Keratinocyte (primary cell): ENCODE measurements around the gene YIPF1. TPM values are rescaled to one million over a fixed set of nuclear protein-coding genes. Genes with fewer than 3 reads are reported as not detected.

Experiments
- DNase-seq: peaks from one replicate; pipeline ENCODE4 v3.0.0-alpha.2; 2011; ENCODE audit warnings: low read depth, missing footprints, low spot score
- FAIRE-seq: peaks from 2 replicates; lab custom pipeline; 2011; peaks lifted over from hg19 to GRCh38; lab: Jason Lieb, UNC
- H2AFZ ChIP-seq: 2 replicates; pipeline ENCODE4 v1.6.0; 2012; ENCODE audit warnings: low read length, control low read depth, inconsistent platforms; ENCODE audit not compliant: control insufficient read depth
- H3K27ac ChIP-seq: 2 replicates; pipeline ENCODE4 v1.5.1; 2011; ENCODE audit warnings: low read length; ENCODE audit not compliant: control insufficient read depth, insufficient read depth
- H3K27me3 ChIP-seq: 3 replicates; pipeline ENCODE4 v1.6.0; 2011; ENCODE audit warnings: low read length; ENCODE audit not compliant: control insufficient read depth, insufficient read depth; ENCODE audit errors: extremely low read depth
- H3K36me3 ChIP-seq, 2 experiments: 2 replicates in 1 of 2; 3 replicates in 1 of 2; pipeline ENCODE4 v1.5.1; 2011; ENCODE audit warnings: low read length in 2 of 2, mild to moderate bottlenecking in 1 of 2; ENCODE audit not compliant: control insufficient read depth in 2 of 2, insufficient read depth in 2 of 2; ENCODE audit errors: extremely low read depth in 1 of 2
- H3K4me1 ChIP-seq: 3 replicates; pipeline ENCODE4 v1.5.1; 2011; ENCODE audit warnings: low read length; ENCODE audit not compliant: control insufficient read depth, insufficient read depth; ENCODE audit errors: extremely low read depth
- H3K4me2 ChIP-seq: 3 replicates; pipeline ENCODE4 v1.6.0; 2011; ENCODE audit warnings: low read depth, low read length; ENCODE audit not compliant: control insufficient read depth, insufficient read depth; ENCODE audit errors: extremely low read depth
- H3K4me3 ChIP-seq, 3 experiments: fragments of 200-600 bp in 1 of 3; sonication (generic) in 1 of 3; 2 replicates in 2 of 3; 3 replicates in 1 of 3; pipeline ENCODE4 v1.5.1; 2011 to 2016; ENCODE audit warnings: low read length in 3 of 3, mild to moderate bottlenecking in 3 of 3, control low read depth in 2 of 3, inconsistent platforms in 1 of 3, low read depth in 1 of 3, mixed read lengths in 1 of 3, mixed run types in 1 of 3, moderate library complexity in 1 of 3; ENCODE audit not compliant: control insufficient read depth in 2 of 3, insufficient read depth in 2 of 3; ENCODE audit errors: extremely low read depth in 1 of 3
- H3K79me2 ChIP-seq: 2 replicates; pipeline ENCODE4 v1.6.0; 2012; ENCODE audit warnings: low read length; ENCODE audit not compliant: control insufficient read depth, insufficient read depth
- H3K9ac ChIP-seq: 3 replicates; pipeline ENCODE4 v1.6.0; 2011; ENCODE audit warnings: low read length; ENCODE audit not compliant: control insufficient read depth, insufficient read depth; ENCODE audit errors: extremely low read depth
- H3K9me1 ChIP-seq: 3 replicates; pipeline ENCODE4 v1.6.0; 2011; ENCODE audit warnings: low read length; ENCODE audit not compliant: control insufficient read depth, insufficient read depth; ENCODE audit errors: extremely low read depth
- H3K9me3 ChIP-seq: 2 replicates; pipeline ENCODE4 v1.5.1; 2012; ENCODE audit warnings: low read depth, low read length; ENCODE audit not compliant: control insufficient read depth
- H4K20me1 ChIP-seq: 3 replicates; pipeline ENCODE4 v1.6.0; 2011; ENCODE audit warnings: low read length; ENCODE audit not compliant: control insufficient read depth, insufficient read depth; ENCODE audit errors: extremely low read depth
- EZH2 ChIP-seq: IDR thresholded peaks from one replicate; pipeline ENCODE4 v1.6.1; 2012; ENCODE audit warnings: inconsistent platforms, mild to moderate bottlenecking, low read length, moderate library complexity
- dilution Hi-C: fragments of 300-500 bp; cut with MboI; formaldehyde crosslinking; loops from one replicate; pipeline ENCODE4 v1.7.0; 2020; ENCODE audit warnings: low sequenced_read_pairs; ENCODE audit not compliant: extremely low pct_ligation_motif_present
- polyA plus RNA-seq, 5 experiments: library from polyadenylated mRNA; depleted of rRNA in 3 of 5; stranded (reverse) in 3 of 5; stranded (forward) in 1 of 5; unstranded in 1 of 5; fragments of >200 nt; gene quantifications; 1 replicate in 1 of 5; 2 replicates in 3 of 5; 3 replicates in 1 of 5; pipeline versions ENCODE4 v1.2.1 to v1.2.3, GENCODE V29; 2011 to 2012; ENCODE audit warnings: missing spikeins in 2 of 5, low read depth in 1 of 5, low replicate concordance in 1 of 5
- TF ChIP-seq, protein P1 (sequence below), 3 experiments: IDR thresholded peaks in 1 of 3; conservative IDR thresholded peaks in 1 of 3; optimal IDR thresholded peaks in 1 of 3; 2 replicates in 2 of 3; 3 replicates in 1 of 3; pipeline versions ENCODE3 to v1.5.1; 2011; ENCODE audit warnings: low read length in 3 of 3, mild to moderate bottlenecking in 3 of 3, moderate library complexity in 2 of 3, control low read depth in 1 of 3, inconsistent platforms in 1 of 3; ENCODE audit not compliant: insufficient read depth in 2 of 3; ENCODE audit errors: extremely low read depth in 1 of 3

YIPF1 gene
- polyA plus RNA-seq, 1 donor (not counting 4 experiments of a cell fraction or from before 2014, with no cell fraction given) = 43.3 TPM

DNA sequence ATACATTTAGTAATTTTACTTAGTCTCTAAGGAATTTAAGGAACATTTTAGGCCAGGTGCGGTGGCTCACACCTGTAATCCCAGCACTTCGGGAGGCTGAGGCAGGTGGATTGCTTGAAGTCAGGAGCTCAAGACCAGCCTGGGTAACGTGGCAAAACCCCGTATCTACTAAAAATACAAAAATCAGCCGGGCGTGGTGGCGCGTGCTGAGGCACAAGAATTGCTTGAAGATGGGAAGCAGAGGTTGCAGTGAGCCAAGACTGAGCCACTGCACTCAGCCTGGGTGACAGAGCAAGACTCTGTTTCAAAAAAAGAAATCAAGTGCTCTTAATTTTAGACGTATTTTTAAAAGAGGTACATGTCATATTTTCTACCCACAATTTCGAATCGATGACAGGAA, 54.8 kb downstream of the YIPF1 start:
- H3K4me2 ChIP-seq = no peak overlapping the region
- H3K9me1 ChIP-seq = no peaks in the 10 kb centered on the region
- no peak overlapping the region for H2AFZ ChIP-seq
- no peak overlapping the region for H3K9ac ChIP-seq
- DNase-seq = no peak
- dilution Hi-C loops = no loop called here
- FAIRE-seq = no peak
- peaks cover 52% of the 10 kb centered on the region for H3K79me2 ChIP-seq
- TF ChIP-seq, protein P1, sequence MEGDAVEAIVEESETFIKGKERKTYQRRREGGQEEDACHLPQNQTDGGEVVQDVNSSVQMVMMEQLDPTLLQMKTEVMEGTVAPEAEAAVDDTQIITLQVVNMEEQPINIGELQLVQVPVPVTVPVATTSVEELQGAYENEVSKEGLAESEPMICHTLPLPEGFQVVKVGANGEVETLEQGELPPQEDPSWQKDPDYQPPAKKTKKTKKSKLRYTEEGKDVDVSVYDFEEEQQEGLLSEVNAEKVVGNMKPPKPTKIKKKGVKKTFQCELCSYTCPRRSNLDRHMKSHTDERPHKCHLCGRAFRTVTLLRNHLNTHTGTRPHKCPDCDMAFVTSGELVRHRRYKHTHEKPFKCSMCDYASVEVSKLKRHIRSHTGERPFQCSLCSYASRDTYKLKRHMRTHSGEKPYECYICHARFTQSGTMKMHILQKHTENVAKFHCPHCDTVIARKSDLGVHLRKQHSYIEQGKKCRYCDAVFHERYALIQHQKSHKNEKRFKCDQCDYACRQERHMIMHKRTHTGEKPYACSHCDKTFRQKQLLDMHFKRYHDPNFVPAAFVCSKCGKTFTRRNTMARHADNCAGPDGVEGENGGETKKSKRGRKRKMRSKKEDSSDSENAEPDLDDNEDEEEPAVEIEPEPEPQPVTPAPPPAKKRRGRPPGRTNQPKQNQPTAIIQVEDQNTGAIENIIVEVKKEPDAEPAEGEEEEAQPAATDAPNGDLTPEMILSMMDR (optimal IDR thresholded peaks at IDR 0.05 in 1 of 3, IDR thresholded peaks at IDR 0.05 in 1 of 3, conservative IDR thresholded peaks at IDR 0.05 in 1 of 3; ENCODE audit: extremely low read depth in 1 of 3, insufficient read depth in 2 of 3, low read length in 3 of 3) = no peak
- no peak for TF ChIP-seq EZH2
- H4K20me1 ChIP-seq = no peaks in the 10 kb centered on the region
- H3K4me3 ChIP-seq = no peak overlapping the region
- H3K27me3 ChIP-seq = no peaks in the 10 kb centered on the region
- no peak overlapping the region for H3K27ac ChIP-seq
- H3K4me1 ChIP-seq = peaks cover 10% of the 10 kb centered on the region
- peaks cover 0 to 1% of the 10 kb centered on the region in 2 experiments for H3K36me3 ChIP-seq
- no peaks in the 10 kb centered on the region for H3K9me3 ChIP-seq

DNA sequence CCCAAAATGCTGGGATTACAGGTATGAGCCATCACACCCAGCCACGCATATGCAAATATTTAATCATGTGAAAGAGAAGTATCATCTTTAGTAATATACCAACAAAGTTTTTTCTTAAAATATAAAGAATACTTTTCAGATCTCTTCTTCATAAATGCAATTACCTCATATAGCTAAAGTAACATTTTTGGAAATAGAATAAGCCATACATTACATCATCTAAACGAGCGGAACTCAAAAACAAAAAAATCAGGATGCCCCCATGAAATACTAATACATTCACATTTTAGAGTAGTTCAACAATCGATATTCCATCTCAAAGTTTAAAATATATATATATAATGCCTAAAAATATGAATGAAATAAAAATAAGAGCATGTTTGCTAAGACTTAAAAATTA, 56.2 kb downstream of the YIPF1 start:
- Histone ChIP-seq H3K27ac (no peak overlapping the region), H3K79me2 (peaks cover 52% of the 10 kb centered on the region), H3K4me1 (peaks cover 6% of the 10 kb centered on the region), H3K27me3 (no peaks in the 10 kb centered on the region), H3K4me3 (no peak overlapping the region), H3K36me3 (peaks cover 3 to 5% of the 10 kb centered on the region in 2 experiments), H3K9me1 (no peaks in the 10 kb centered on the region), H4K20me1 (no peaks in the 10 kb centered on the region), H3K9ac (no peak overlapping the region), H3K4me2 (no peak overlapping the region), H3K9me3 (no peaks in the 10 kb centered on the region), H2AFZ (no peak overlapping the region)
- no peak for FAIRE-seq
- TF ChIP-seq, protein P1 (optimal IDR thresholded peaks at IDR 0.05 in 1 of 3, IDR thresholded peaks at IDR 0.05 in 1 of 3, conservative IDR thresholded peaks at IDR 0.05 in 1 of 3; ENCODE audit: extremely low read depth in 1 of 3, insufficient read depth in 2 of 3, low read length in 3 of 3) = no peak
- no peak for TF ChIP-seq EZH2
- dilution Hi-C loops = no loop called here
- no peak for DNase-seq
